GM21619 (cell line): ENCODE measurements around the gene CCDC33.

Source experiments
- ATAC-seq: cut with Tn5 transposase; IDR thresholded peaks from one replicate; pipeline ENCODE4 v1.9.1; 2021; ENCODE audit not compliant: unreplicated experiment

Gene CCDC33

DNA sequence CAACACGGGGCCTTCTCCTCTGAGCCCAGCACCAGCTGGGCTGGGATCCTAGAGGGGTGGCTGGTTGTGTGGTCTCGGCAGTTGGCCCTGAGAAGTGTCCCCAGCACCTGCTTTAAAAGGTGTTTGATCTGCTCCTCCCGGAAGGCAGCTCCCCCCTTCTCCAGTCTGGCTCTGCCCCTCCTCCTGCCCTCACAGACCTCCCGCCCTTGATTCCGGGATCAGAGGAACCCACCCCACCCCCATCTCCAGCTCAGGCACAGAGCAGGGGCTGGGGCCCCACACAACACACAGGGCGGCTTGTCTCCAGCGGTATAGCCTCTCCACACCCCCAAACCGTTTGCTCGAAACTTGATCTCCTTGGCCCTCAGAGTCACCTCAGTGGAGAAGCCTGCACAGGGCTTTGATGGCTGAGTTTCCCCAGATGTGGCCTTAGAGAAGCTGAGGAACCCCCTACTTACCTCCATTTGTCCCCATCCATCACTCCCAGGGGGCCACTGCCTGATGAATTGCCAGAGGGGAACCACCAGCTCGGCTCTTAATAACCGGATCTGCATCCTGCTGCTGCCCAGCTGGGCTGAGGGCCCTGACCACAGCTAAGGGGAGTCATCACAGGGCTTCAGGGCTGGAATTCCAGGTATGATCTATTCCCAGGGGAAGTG, 27.1 kb upstream of the CCDC33 start:
- ATAC-seq = no peak

DNA sequence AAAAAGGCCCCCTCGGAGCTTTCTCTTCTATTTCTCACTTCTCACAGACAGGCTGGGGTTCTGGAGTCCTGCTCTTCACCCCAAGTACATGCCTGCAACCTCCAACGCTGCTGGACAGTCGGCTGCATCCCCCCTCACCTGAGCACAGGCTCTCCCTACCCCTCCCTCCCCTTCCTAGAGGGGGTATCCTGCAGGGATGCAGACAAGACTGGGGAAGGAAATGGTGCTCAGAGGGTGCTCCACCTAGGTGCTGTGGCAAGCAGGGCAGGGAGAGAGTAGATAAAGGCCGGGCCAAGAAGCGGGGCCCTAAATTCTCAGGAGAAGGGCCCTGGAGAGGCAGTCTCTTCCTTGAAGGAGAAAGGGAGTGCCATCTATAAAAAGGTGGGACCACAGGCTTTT, 26.6 kb upstream of the CCDC33 start:
- ATAC-seq = no peak

DNA sequence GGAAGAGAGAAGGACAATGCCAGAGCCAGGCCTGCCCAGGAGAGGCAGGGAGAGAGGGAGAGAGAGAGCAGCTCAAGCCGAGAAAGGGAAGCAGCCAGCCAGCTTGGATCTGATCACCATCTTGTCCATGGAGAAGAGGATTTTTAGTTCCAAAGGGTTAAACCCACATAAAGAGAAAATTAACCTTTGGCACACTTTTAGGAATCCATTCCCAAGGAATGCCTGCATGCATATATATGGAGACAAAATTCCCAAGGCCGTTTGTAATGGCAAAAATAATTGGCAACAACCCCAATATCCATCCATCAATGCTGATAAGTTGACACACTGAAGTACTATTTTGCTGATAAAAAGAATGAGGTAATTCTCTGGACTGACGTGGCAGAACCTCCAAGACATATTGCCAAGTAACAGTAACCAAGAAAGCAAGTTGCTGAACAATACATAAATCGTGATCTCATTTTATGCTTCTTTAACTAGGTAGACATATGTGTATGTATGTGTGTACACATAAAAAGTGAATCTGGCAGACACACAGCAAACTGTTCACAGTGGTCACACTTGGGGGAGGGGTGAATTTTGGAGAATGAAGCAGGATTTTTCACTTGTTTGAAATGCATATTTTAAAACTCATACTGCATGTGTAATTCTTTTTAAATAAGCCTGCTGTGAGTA, 26.0 kb upstream of the CCDC33 start:
- no peak for ATAC-seq

DNA sequence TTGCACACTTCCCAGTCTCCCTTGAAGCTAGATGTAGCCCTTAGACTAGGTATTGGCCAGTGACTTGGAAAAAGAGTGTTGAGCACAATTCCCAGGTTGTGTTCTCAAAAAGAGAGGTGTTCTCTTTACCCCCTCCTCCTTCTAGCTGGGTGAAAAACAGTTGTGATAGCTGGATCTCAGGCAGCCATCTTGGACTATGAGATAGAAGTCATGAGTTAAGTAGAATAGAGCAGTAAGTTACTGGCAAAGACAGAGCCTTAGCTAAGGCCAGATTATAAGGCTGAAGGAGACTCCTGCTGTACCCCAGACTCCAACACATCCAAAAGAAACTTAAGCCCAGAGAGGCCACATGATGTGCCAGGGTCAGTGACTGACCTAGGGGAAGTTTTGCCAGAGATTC, 25.4 kb upstream of the CCDC33 start:
- ATAC-seq = no peak

DNA sequence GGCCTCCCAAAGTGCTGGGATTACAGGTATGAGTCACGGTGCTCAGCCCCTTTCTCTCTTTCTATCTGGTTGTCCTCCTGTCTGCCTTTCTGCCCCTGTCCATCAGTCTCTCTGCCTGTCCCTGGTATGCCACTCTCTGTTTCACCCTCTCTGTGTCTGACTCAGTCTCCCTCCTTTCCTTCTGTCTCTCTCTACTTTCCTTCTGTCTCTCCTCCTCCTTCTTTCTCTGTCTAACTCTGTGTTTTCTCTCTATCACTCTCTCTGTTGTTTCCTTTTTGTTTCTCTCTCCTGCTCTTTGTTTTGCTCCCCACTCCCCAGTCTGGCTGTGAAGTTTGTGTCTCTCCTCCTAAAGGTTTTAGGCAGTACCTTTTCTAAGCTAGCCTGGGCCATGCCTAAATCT, 24.5 kb upstream of the CCDC33 start:
- ATAC-seq = no peak

DNA sequence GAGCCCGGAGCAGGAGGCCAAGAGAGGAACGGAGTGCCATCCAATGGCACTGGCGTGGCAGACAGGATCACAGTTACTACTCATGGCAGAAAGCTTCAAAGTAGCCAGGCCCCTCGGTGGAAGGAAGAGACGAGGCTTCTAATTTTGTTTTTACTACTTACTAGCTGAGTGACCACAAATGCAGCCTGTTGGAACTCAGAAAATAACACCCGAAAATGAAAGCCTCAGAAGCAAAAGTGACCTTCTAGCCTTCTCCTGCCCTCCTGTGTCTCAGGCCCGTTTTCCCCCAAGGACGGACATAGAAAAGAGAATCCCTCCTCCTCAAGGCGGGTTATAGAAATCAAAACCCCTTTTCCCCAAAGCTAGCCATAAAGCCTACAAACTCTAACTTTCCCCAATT, 23.6 kb upstream of the CCDC33 start:
- no peak for ATAC-seq

DNA sequence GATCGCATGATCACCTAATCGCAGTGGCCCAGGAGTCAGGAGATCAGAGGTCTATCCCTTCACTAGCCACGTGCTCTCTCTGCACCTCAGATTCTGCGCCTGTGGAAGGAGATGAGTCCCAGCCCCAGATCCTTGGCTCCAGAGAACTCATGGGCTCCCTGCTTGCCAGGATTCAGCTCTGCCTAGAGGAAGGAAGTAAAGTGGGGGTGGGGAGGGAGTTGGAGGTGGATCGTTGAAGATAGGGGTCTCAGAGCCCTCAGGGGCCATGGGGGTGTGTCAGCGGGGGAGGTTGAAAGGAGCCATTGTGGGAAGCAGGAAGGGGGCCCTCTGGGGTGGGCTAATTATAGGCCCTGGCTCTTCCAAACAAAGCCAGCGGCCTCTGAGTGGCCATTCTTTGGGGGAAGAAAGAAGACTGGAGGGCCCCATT, 22.3 kb upstream of the CCDC33 start:
- no peak for ATAC-seq

DNA sequence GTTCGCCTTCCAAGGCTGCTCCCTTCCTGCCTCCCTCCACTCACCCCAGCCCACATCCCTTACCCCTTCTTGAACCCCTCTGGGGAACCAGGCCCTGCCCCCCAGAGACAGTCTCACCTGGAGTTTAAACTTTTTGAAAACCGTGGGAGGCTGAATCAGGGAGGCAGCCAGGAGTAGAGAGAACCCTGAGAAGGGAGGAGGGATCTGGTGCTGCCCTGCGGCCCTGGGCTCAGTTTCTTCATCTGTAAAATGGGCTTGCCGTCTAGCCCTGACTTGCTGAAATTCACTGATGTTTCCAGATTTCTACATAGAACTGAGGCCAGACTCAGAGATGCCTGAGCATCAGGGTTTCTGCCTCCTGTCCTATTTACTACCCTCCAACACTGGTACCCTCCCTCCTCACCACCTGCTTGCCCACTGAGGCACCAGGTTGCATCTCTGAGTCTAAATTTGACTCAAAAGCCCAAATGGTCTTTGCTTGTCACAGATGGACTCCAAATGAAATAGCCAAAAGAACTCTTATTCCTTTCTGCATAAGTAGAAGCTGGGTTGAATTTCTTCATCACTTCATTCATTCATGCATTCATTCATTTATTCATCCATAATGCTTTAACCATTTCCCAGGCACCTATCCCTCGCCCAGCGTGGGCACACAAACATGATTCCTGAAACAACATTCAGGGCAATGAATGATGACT, 21.7 kb upstream of the CCDC33 start:
- ATAC-seq = no peak

DNA sequence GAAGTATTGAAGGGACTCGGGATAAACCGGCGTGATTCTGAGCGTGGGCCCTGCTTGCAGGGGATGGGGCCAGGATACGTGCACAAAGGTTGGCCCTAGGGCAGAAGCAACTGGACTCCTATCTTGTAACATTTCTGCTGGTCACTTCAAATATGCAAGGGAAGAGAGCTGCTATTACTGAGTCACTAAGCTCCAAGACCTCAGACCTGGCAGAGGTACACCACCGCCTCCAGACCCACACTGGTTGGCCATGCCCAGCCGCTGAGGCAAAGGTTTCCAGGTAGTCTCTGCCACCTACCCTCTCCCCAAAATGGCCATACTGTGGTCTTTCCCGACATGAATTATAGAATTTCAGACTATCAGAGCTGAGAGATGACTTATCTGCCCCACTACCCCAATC, 20.2 kb upstream of the CCDC33 start:
- no peak for ATAC-seq

DNA sequence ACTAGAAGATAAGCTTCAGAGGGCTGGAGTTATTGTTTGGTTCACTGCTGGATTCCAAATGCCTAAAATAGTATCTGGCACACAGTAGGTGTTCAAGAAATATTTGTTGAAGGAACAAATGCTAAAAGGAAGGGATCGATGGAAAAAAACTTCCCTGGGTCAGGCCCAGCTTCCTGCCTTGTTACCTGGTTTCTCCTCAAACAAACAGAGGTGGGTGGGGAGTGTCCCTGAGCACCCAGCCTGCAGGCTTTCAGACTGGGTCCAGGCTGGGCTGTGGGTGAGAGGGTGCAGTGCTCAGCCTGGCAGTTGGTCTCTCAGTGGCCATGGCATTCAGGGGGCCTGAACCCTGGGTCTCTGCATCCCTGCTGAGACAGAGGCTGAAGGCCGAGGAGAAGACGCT, 19.2 kb upstream of the CCDC33 start:
- no peak for ATAC-seq

DNA sequence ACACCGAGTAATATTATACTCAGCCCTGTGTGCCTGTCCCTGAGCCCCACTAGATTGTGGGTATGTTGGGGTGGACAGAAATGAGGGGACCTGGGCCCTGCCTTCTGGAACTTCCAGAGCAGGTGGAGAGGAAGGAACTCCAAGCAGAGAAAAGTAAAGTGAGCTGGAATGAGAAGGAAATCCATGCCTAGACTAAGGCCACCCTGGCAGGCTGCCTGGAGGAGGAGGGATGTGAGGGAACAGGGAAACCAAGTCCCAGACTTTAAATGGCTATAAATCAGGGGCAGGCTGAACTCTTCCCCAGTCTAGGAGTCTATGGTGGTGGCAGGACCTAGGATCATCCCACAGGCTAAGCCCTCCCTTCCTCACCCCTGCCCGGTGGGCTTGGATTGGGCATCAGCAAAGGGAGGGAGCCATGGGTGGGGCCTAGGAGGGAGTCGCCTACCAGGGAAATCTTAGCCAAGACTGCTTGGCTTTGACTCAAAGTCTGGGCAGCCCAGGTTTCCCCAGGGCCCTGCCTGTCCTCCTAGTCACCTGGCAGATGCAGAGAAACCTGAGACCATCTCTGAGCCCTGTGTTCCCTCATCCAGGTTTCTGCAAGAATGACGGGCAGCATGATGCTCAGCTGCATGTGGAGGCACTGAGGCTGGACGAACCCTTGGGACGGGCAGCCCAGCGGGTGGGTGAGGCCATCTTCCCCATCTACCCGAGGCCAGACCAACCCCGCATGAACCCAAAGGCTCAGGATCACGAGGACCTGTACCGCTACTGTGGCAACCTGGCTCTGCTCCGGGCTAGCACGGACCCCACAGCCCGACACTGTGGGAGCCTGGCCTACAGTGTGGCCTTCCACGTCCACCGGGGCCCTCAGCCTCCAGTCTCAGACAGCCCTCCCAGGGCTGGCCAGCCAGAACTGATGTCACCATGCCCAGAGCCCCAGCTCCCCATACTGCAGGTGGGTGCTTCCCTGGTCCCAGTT, 17.9 kb upstream of the CCDC33 start:
- ATAC-seq = no peak

DNA sequence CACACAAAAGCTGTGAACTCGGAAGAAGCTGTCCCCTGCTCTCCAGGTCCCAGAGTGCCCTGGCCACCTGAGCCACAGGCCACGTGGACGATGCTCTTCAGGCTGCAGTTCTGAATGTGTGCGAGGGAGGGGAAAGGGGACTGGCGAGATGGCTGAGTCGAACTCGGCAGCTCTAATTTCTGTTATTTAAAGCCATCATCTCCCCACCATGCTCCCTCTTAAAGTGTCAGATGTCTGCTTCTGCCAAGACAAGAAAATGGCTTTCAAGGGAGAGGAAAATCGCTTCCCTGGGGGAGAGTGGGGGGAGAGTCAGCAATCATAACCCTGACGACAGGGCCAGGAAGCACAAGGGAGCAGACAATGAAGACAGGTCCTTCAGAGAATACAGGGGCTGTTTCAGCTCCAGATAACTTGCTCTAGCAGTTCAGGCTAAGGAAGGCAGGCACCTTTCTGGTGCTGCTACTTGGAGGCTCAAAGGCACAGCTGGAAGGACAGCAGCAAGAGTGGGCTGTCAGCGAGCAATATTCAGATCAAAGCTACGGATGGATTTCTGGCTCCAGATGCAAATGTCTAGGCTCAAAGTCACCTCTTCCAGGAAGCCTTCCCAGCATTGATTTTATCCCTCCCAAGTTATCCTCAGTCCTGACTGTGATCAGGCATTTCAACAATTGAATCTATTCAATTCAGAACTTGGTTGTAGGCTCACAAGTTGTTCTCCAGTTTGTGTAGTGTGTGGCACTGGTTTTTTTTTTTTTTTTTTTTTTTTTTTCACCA, 15.5 kb upstream of the CCDC33 start:
- no peak for ATAC-seq

DNA sequence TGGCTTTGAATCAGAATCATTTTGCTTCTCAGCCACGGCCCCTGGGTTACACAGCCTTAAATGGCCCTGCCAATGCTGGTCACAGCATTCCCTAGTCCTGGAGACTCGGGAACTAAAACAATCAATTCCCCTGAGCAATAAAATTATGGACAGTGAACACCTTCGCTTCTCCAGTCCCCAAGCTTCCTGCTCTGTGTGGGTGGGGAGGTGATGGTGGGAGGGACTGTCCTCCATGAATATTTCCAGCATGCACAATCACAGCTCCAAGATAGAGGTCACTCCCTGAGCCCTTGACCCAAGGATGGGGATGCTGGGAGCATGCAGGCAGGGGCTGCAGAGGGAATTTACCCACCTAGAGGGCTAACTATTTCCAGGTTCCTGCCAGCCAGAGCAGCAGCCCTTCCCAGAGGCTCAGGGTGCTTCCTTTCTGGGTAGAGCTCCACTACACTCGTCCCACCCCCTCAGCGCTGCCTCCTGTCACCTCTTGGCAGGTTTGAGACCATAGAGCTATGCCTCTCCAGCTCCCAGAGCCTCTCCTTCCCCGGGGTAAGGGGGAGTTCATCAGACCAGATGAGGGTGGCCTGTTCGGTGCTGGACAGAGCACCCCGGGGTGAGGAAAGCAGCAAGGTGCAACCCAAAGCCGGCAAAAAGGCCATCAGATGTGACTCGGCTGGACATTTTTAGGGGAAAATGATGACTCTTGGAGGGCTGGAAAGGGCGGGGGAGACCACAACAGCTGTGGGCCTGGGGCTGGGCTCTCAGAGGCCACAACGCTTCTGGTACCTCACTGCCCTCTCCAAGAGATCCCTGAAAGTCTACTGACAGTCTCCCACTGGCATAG, 14.5 kb upstream of the CCDC33 start:
- ATAC-seq = no peak

DNA sequence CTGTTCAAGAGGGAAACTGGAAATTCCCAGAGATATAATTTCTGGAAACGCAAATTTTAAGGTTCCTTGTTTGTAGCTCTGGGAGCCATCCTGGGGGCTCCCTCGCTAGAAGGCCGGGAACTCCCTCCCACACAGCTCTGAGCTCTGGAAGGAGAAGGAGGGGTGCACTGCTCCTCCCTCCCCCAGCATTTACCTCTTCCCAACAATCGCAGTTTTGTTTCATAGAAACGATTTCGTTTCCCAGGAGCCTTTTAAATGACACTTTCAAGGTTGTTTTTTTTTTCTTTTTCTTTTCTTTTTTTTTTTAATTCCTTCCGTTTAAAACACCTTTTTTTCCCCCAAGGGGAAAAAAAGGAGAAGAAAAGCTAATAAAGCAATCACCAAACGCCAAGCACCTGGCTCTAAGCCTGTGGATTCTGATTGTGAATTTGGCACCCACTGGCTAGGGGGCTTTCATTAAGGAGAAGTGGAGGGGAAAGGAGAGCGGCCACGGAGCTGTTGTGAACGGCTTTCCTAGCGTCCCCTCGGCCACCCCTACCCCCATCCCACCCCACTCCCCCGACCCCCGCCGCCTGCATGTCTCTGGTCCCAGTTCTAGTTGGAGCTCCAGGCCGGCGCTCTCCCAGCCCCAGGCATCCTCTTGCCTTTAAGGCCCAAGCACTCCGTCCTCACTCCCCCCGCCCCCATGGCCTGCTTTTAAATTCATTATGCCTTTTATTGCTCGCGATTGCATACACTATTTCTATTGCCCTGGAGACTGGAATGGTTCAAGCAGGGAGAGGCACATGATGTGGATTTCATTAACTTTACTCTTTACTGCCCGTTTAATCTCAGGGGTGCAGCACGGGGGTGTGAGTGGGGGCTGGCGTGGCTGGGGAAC, 13.6 kb upstream of the CCDC33 start:
- ATAC-seq = no peak

DNA sequence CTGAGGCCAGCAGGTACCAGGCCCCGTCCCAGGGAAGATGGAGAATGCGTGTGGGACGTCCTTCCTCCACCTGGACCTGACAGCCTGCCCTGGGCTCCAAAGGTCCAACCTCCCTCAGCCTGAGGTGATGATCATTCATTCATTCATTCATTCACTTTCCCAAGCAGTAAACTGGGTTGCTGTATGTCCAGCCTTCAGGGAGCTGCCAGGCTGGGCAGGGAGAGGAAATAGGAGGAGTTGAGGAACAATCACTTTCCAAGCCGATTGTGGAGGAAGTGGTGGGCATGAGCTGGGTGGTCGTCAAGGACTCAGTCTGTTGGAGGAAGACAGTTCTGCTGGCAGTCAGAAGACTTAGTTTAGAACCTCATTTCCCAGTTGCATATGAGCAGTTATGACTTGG, 10.2 kb upstream of the CCDC33 start:
- ATAC-seq = no peak

DNA sequence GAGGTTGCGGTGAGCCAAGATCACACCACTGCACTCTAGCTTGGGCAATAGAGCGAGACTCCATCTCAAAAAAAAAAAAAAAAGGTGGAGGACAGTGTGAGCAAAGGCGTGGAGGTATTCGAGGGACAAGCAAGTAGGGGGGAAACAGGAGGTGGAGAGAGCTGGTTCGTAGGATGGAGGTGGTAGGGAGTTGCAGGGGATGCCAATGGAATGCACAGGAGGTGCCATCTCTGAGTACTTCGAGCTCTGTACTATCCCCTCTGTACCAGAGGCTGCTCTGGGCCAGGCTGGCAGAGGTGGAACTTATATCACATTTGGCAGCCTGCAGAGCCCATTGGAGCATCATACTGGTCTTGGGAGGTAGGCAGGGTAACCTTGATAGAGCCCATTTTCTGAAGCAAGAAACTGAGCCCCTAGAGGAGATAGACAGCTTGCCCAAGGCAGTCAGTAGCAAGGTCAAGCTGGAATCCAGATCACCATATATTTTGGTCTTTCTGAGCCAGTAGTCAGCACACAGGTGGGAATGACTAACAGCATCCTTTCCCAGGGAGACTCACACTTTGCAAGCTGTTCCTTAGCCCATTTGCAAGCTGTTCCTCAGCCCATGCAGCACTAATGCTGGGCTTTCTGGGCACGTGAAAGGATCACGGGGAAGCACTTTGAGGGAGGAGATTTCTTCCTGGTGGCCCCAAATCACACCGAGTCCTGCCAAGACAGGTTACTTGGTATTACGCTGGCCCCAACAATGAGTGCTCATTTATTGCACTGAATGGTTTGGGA, 9.2 kb upstream of the CCDC33 start:
- no peak for ATAC-seq

DNA sequence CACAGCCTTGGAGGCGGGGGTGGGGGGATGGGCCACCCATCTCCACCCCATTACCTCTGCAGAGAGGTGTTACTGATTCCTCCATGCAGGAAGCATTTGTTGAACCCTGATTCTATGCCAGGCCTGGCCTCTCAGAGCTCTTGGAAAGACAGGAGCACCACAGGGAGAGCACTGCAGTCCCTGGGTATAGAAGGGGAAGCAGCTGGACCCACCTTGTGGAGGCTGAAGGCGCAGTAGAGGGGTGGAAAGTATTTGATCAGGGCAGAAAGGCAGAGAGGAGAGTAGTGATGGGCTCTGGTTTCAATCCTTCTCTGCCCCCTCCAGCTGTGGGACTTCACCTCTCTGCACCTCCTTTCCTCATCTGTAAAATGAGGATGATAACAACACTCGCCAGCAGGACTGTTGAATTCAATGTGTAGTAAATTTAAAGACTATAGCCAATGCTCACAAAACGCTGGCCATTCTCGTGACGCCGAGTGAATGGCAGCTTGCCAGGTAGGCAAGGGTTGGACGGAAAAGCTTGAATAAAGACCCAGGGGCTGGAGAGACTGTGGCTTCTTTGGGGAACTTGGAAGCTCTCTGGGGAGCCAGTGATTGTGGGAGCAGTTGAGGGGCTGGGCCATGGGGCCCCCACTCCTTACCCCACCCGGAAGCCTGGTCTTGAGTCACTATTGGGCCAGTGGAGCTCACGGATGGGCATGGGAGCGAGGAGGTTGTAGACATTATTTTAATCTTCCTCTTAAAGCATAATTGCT, 8.0 kb upstream of the CCDC33 start:
- ATAC-seq = no peak
